Endothelial cell of umbilical vein (primary cell): Measurements from ENCODE around the gene RADIL. TPM values are rescaled to one million over a fixed set of nuclear protein-coding genes. Genes with fewer than 3 reads are reported as not detected.

Experiments
- BruUV-seq: library from RNA; stranded (reverse); fragments of 400-500 nt; replicated peaks from 2 replicates; lab custom pipeline; 2021; lab: Mats Ljungman, UMichigan
- CTCF ChIA-PET: fragments of 300-600, 350-600 bp; sonication (Branson Sonifier 250); formaldehyde crosslinking; loops from one replicate; lab custom pipeline; 2021; ENCODE audit warnings: antibody characterized with exemption, inconsistent platforms; lab: Charles Lee
- POLR2A ChIA-PET: fragments of 300-600, 350-600 bp; sonication (Branson Sonifier 250); formaldehyde crosslinking; loops from one replicate; lab custom pipeline; 2021; ENCODE audit warnings: antibody characterized with exemption, inconsistent platforms; lab: Charles Lee
- DNase-seq: peaks from one replicate; pipeline ENCODE4 v3.0.0-alpha.2; 2011; ENCODE audit warnings: low read depth, low spot score
- FAIRE-seq: peaks from 2 replicates; lab custom pipeline; 2011; peaks lifted over from hg19 to GRCh38; lab: Jason Lieb, UNC
- H2AFZ ChIP-seq: 2 replicates; pipeline ENCODE4 v1.6.0; 2012; ENCODE audit warnings: low read depth, low read length, control low read depth, inconsistent platforms
- H3K27ac ChIP-seq: 2 replicates; pipeline ENCODE4 v1.5.1; 2011; ENCODE audit warnings: low read depth, mild to moderate bottlenecking, control low read depth, low read length, moderate library complexity; ENCODE audit not compliant: insufficient read depth
- H3K27me3 ChIP-seq, 2 experiments: 2 replicates each; pipeline versions ENCODE4 v1.6.0 to v1.6.1; 2011; ENCODE audit warnings: low read length in 2 of 2, mixed read lengths in 1 of 2; ENCODE audit not compliant: control insufficient read depth in 2 of 2, insufficient read depth in 2 of 2
- H3K36me3 ChIP-seq, 2 experiments: 2 replicates in 1 of 2; 3 replicates in 1 of 2; pipeline ENCODE4 v1.5.1; 2011; ENCODE audit warnings: low read length in 2 of 2, mild to moderate bottlenecking in 1 of 2, moderate library complexity in 1 of 2; ENCODE audit not compliant: control insufficient read depth in 2 of 2, insufficient read depth in 2 of 2; ENCODE audit errors: extremely low read depth in 1 of 2
- H3K4me1 ChIP-seq: 3 replicates; pipeline ENCODE4 v1.5.1; 2011; ENCODE audit warnings: mild to moderate bottlenecking, low read length; ENCODE audit not compliant: control insufficient read depth, insufficient read depth; ENCODE audit errors: extremely low read depth
- H3K4me2 ChIP-seq: 2 replicates; pipeline ENCODE4 v1.6.1; 2011; ENCODE audit warnings: low read length, control low read depth, mixed read lengths; ENCODE audit not compliant: insufficient read depth
- H3K4me3 ChIP-seq, 3 experiments: fragments of 200-600 bp in 1 of 3; sonication (generic), shearing (Covaris generic) in 1 of 3; replicated peaks in 1 of 3; 2 replicates each; pipeline ENCODE4 v1.5.1; 2011 to 2016; ENCODE audit warnings: control low read depth in 3 of 3, low read length in 3 of 3, mild to moderate bottlenecking in 2 of 3, inconsistent platforms in 1 of 3, low read depth in 1 of 3, moderate library complexity in 1 of 3; ENCODE audit not compliant: insufficient read depth in 1 of 3
- H3K79me2 ChIP-seq: 2 replicates; pipeline ENCODE4 v1.6.0; 2012; ENCODE audit warnings: low read length, inconsistent platforms; ENCODE audit not compliant: control insufficient read depth, insufficient read depth
- H3K9ac ChIP-seq: replicated peaks from 2 replicates; pipeline ENCODE3; 2011; ENCODE audit warnings: low read length, control low read depth; ENCODE audit not compliant: insufficient read depth; ENCODE audit errors: extremely low read depth
- H3K9me1 ChIP-seq: replicated peaks from 3 replicates; pipeline ENCODE4 v1.6.0; 2011; ENCODE audit warnings: mild to moderate bottlenecking, low read length; ENCODE audit not compliant: control insufficient read depth, insufficient read depth; ENCODE audit errors: extremely low read depth
- H3K9me3 ChIP-seq: replicated peaks from 2 replicates; pipeline ENCODE4 v1.5.1; 2012; ENCODE audit warnings: low read length, inconsistent platforms; ENCODE audit not compliant: control insufficient read depth, insufficient read depth
- H4K20me1 ChIP-seq: replicated peaks from 2 replicates; pipeline ENCODE3; 2011; ENCODE audit warnings: mild to moderate bottlenecking, low read length; ENCODE audit not compliant: control insufficient read depth, insufficient read depth; ENCODE audit errors: extremely low read depth
- CTCF ChIP-seq, 2 donors: IDR thresholded peaks; 1 replicate in 1 of 2; 2 replicates in 1 of 2; pipeline ENCODE4 v1.5.1; 2011; ENCODE audit warnings: low read length in 2 of 2, mild to moderate bottlenecking in 2 of 2, moderate library complexity in 2 of 2, control low read depth in 1 of 2, inconsistent platforms in 1 of 2, low read depth in 1 of 2; ENCODE audit not compliant: insufficient read depth in 1 of 2; ENCODE audit errors: extremely low read depth in 1 of 2
- EZH2 ChIP-seq: IDR thresholded peaks from 2 replicates; pipeline ENCODE4 v1.6.1; 2012; ENCODE audit warnings: borderline replicate concordance, low read depth, mild to moderate bottlenecking, moderate library complexity, low read length, inconsistent platforms; ENCODE audit not compliant: severe bottlenecking
- FOS ChIP-seq: IDR thresholded peaks from 2 replicates; pipeline ENCODE4 v1.6.1; 2011; ENCODE audit warnings: mild to moderate bottlenecking, low read length, moderate library complexity, borderline replicate concordance; ENCODE audit not compliant: insufficient read depth
- GATA2 ChIP-seq: IDR thresholded peaks from 2 replicates; pipeline ENCODE4 v1.7.0; 2011; ENCODE audit warnings: low read depth, mild to moderate bottlenecking, moderate library complexity, mixed read lengths, low read length; ENCODE audit not compliant: insufficient read length, insufficient read depth
- JUN ChIP-seq: IDR thresholded peaks from 2 replicates; pipeline ENCODE4 v1.6.1; 2011; ENCODE audit warnings: borderline replicate concordance, low read depth; ENCODE audit not compliant: insufficient read length, insufficient read depth
- MAX ChIP-seq: IDR thresholded peaks from 2 replicates; pipeline ENCODE4 v1.6.1; 2011; ENCODE audit not compliant: insufficient read depth, insufficient read length
- MYC ChIP-seq: IDR thresholded peaks from one replicate; pipeline ENCODE4 v1.6.1; 2011; ENCODE audit warnings: mild to moderate bottlenecking, low read depth, low read length
- POLR2A ChIP-seq: IDR thresholded peaks from 2 replicates; pipeline ENCODE4 v1.6.1; 2012; ENCODE audit warnings: low read depth, mild to moderate bottlenecking, control low read depth, low read length
- POLR2AphosphoS5 ChIP-seq: IDR thresholded peaks from 2 replicates; pipeline ENCODE4 v1.6.1; 2012; ENCODE audit warnings: low read depth, mild to moderate bottlenecking, control low read depth, low read length, moderate library complexity; ENCODE audit not compliant: insufficient read depth
- dilution Hi-C: fragments of 300-500 bp; cut with MboI; formaldehyde crosslinking; loops from one replicate; pipeline ENCODE4 v1.15.0; 2019; ENCODE audit warnings: low sequenced_read_pairs; ENCODE audit not compliant: extremely low pct_ligation_motif_present
- intact Hi-C: fragments of 100-400 bp; cut with micrococcal nuclease; formaldehyde crosslinking; loops from one replicate; pipeline ENCODE4 v1.10.0; 2022
- polyA plus RNA-seq, 4 experiments: library from polyadenylated mRNA; depleted of rRNA in 3 of 4; stranded (reverse) in 3 of 4; unstranded in 1 of 4; fragments of >200 nt; gene quantifications; 2 replicates each; pipeline versions ENCODE4 v1.2.1 to v1.2.3, GENCODE V29; 2011 to 2012; ENCODE audit warnings: missing spikeins in 1 of 4
- total RNA-seq: library from RNA; stranded (reverse); gene quantifications from 2 replicates; pipeline ENCODE4 v1.2.3, GENCODE V29; 2021

RADIL gene
- total and polyA plus RNA-seq, 2 donors (not counting 3 experiments of a cell fraction or from before 2014, with no cell fraction given): 1.2 to 2.5 TPM

GRCh38 chr7:4822677-4823076 lies 60.8 kb downstream of the RADIL start:
- H3K27ac ChIP-seq: no peak overlapping the region
- no peak for DNase-seq
- H3K9me1 ChIP-seq: no peaks in the 10 kb centered on the region
- no peaks in the 10 kb centered on the region for H3K36me3 ChIP-seq
- intact Hi-C loops: no loop called here
- no peak overlapping the region for H3K9ac ChIP-seq
- H3K9me3 ChIP-seq: no peaks in the 10 kb centered on the region
- no peak overlapping the region for H2AFZ ChIP-seq
- H3K27me3 ChIP-seq: no peaks in the 10 kb centered on the region
- H3K4me3 ChIP-seq: no peak overlapping the region
- FAIRE-seq: no peak
- H3K4me2 ChIP-seq: no peak overlapping the region
- no TSS peak for BruUV-seq
- H4K20me1 ChIP-seq: no peaks in the 10 kb centered on the region
- CTCF ChIA-PET: no interaction called here
- POLR2A ChIA-PET: no interaction called here
- no peaks in the 10 kb centered on the region for H3K79me2 ChIP-seq
- dilution Hi-C loops: no loop called here
- TF ChIP-seq MAX: no peak
- no peak for TF ChIP-seq GATA2
- TF ChIP-seq POLR2AphosphoS5: no peak
- TF ChIP-seq EZH2: no peak
- TF ChIP-seq FOS: no peak
- TF ChIP-seq JUN: no peak
- no peak for TF ChIP-seq CTCF (IDR thresholded peaks at IDR 0.05; ENCODE audit: extremely low read depth in 1 of 2, insufficient read depth in 1 of 2, low read depth in 1 of 2, low read length in 2 of 2)
- TF ChIP-seq MYC: no peak
- no peak for TF ChIP-seq POLR2A
- H3K4me1 ChIP-seq: no peaks in the 10 kb centered on the region
